HepG2 (cell line): ENCODE results near the gene NEK6. TPM values are rescaled to one million over a fixed set of nuclear protein-coding genes. Genes with fewer than 3 reads are reported as not detected.

Source experiments
- HES4 ChIP-seq: sonication (generic); formaldehyde crosslinking; IDR thresholded peaks from 2 replicates; pipeline ENCODE4 v1.9.0; 2021; ENCODE audit warnings: mild to moderate bottlenecking, missing genetic modification reagents, borderline replicate concordance
- KMT2B ChIP-seq: IDR thresholded peaks from 2 replicates; pipeline ENCODE4 v1.6.1; 2016; ENCODE audit warnings: missing genetic modification reagents, missing compliant biosample characterization
- MAF1 ChIP-seq: sonication (generic); formaldehyde crosslinking; IDR thresholded peaks from 2 replicates; pipeline ENCODE4 v1.5.0; 2020; ENCODE audit warnings: missing genetic modification reagents, borderline replicate concordance
- MBNL3 ChIP-seq: fragments of 250-450 bp; sonication (Bioruptor Pico); conservative IDR thresholded peaks from 2 replicates; pipeline ENCODE4 v1.8.0; 2022; ENCODE audit warnings: mild to moderate bottlenecking, inconsistent platforms
- RXRA ChIP-seq: sonication (generic); formaldehyde crosslinking; IDR thresholded peaks from 2 replicates; pipeline ENCODE4 v1.5.1; 2020; ENCODE audit warnings: missing genetic modification reagents
- SATB2 ChIP-seq: sonication (generic); formaldehyde crosslinking; IDR thresholded peaks from 2 replicates; pipeline ENCODE4 v1.5.0; 2020; ENCODE audit warnings: missing genetic modification reagents
- SMAD3 ChIP-seq: sonication (generic); formaldehyde crosslinking; IDR thresholded peaks from 2 replicates; pipeline ENCODE4 v1.4.0; 2020; ENCODE audit warnings: missing genetic modification reagents
- SRF ChIP-seq: IDR thresholded peaks from 2 replicates; pipeline ENCODE4 v1.6.1; 2011; ENCODE audit warnings: mild to moderate bottlenecking, low read depth, low read length, moderate library complexity
- ZBTB3 ChIP-seq: sonication (generic); formaldehyde crosslinking; IDR thresholded peaks from 2 replicates; pipeline ENCODE4 v1.4.0; 2020; ENCODE audit warnings: low read depth, mild to moderate bottlenecking, moderate library complexity, missing genetic modification reagents, borderline replicate concordance
- ZFP36L1 ChIP-seq: sonication (generic); formaldehyde crosslinking; IDR thresholded peaks from 2 replicates; pipeline ENCODE4 v1.8.0; 2022; ENCODE audit warnings: mild to moderate bottlenecking, missing genetic modification reagents, moderate library complexity
- ZNF253 ChIP-seq: sonication (generic); formaldehyde crosslinking; IDR thresholded peaks from 2 replicates; pipeline ENCODE4 v1.8.0; 2022; ENCODE audit warnings: mild to moderate bottlenecking, missing genetic modification reagents, borderline replicate concordance
- ZNF367 ChIP-seq: sonication (generic); formaldehyde crosslinking; IDR thresholded peaks from 2 replicates; pipeline ENCODE4 v1.4.0; 2020; ENCODE audit warnings: missing genetic modification reagents, borderline replicate concordance
- ZNF557 ChIP-seq: sonication (generic); formaldehyde crosslinking; IDR thresholded peaks from 2 replicates; pipeline ENCODE4 v1.4.0; 2020; ENCODE audit warnings: missing genetic modification reagents
- ZNF879 ChIP-seq: sonication (generic); formaldehyde crosslinking; IDR thresholded peaks from 2 replicates; pipeline ENCODE4 v1.8.1; 2023; ENCODE audit warnings: missing genetic modification reagents
- polyA plus RNA-seq, 8 experiments: library from polyadenylated mRNA; depleted of rRNA in 3 of 8; stranded (reverse) in 7 of 8; unstranded in 1 of 8; fragments of >200 nt; fragmentation: Illumina TruSeq in 4 of 8; extraction: Trizol in 4 of 8; gene quantifications; 2 replicates each; pipeline versions ENCODE4 v1.2.1 to v1.2.3, GENCODE V29; 2011 to 2016; ENCODE audit warnings: low read depth in 4 of 8, missing spikeins in 1 of 8, mixed read lengths in 1 of 8; ENCODE audit not compliant: insufficient read depth in 1 of 8
- total RNA-seq, 5 experiments: library from RNA; depleted of rRNA; stranded (reverse); fragments of >200 nt; fragmentation: Illumina TruSeq; extraction: Trizol; gene quantifications; 2 replicates each; pipeline ENCODE4 v1.2.3, GENCODE V29; 2016; ENCODE audit warnings: low read depth in 1 of 5
- TF ChIP-seq, protein P1 (sequence below): sonication (generic); formaldehyde crosslinking; IDR thresholded peaks from 2 replicates; pipeline ENCODE4 v1.8.1; 2023; ENCODE audit warnings: missing genetic modification reagents, inconsistent platforms, borderline replicate concordance
- TF ChIP-seq, protein P2 (sequence below): sonication (generic); formaldehyde crosslinking; IDR thresholded peaks from 2 replicates; pipeline ENCODE4 v1.8.0; 2022; ENCODE audit warnings: low read depth, missing genetic modification reagents
- TF ChIP-seq, protein P3 (sequence below): sonication (generic); formaldehyde crosslinking; IDR thresholded peaks from 2 replicates; pipeline ENCODE4 v1.9.0; 2021; ENCODE audit warnings: missing genetic modification reagents, borderline replicate concordance
- TF ChIP-seq, protein P4 (sequence below): IDR thresholded peaks from 2 replicates; pipeline ENCODE4 v1.6.1; 2016; ENCODE audit warnings: missing compliant biosample characterization, missing genetic modification reagents, borderline replicate concordance
- TF ChIP-seq, protein P5 (sequence below): sonication (generic); formaldehyde crosslinking; IDR thresholded peaks from 2 replicates; pipeline ENCODE4 v1.4.0; 2020; ENCODE audit warnings: missing genetic modification reagents
- TF ChIP-seq, protein P6 (sequence below): sonication (generic); formaldehyde crosslinking; IDR thresholded peaks from 2 replicates; pipeline ENCODE4 v1.8.1; 2023; ENCODE audit warnings: mild to moderate bottlenecking, inconsistent platforms, moderate library complexity, missing genetic modification reagents, borderline replicate concordance

NEK6 gene
- total and polyA plus RNA-seq, 2 of the 13 experiments (the other 11 are each of a cell fraction or from before 2014, with no cell fraction given) = 30.4 to 119 TPM

DNA sequence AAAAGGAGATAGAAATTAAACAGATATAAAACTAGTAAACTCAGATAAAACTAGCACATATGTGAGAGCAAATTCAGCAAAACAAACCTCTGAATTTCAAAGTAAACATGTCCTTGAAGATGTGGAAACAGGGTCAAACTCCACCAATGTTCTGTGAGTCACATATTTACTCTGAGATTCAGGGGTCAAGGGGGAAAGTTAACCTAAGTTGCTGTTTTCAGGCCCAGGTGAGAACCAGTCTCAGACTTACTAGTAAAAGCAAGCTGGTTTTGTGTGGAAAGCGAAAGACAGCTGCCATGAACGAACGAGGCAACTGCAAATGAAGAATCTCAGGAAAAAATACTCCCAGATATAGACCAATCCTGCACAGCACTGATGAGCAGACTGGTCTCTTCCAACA, 128.5 kb downstream of the NEK6 start (continued):
- TF ChIP-seq, protein P1, sequence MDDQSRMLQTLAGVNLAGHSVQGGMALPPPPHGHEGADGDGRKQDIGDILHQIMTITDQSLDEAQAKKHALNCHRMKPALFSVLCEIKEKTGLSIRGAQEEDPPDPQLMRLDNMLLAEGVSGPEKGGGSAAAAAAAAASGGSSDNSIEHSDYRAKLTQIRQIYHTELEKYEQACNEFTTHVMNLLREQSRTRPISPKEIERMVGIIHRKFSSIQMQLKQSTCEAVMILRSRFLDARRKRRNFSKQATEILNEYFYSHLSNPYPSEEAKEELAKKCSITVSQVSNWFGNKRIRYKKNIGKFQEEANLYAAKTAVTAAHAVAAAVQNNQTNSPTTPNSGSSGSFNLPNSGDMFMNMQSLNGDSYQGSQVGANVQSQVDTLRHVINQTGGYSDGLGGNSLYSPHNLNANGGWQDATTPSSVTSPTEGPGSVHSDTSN (CRISPR knock-in tag) = no peak
- no peak for TF ChIP-seq MBNL3 (CRISPR knock-in tag)
- TF ChIP-seq, protein P2, sequence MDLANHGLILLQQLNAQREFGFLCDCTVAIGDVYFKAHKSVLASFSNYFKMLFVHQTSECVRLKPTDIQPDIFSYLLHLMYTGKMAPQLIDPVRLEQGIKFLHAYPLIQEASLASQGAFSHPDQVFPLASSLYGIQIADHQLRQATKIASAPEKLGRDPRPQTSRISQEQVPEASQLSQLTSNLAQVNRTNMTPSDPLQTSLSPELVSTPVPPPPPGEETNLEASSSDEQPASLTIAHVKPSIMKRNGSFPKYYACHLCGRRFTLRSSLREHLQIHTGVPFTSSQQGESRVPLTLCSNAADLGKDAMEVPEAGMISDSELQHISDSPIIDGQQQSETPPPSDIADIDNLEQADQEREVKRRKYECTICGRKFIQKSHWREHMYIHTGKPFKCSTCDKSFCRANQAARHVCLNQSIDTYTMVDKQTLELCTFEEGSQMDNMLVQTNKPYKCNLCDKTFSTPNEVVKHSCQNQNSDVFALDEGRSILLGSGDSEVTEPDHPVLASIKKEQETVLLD = no peak
- TF ChIP-seq SMAD3 (CRISPR knock-in tag) = peak; percentile 89
- TF ChIP-seq ZNF253 = no peak
- TF ChIP-seq ZNF557 = peak; percentile 89; the same call in 1 of the 2 replicates
- no peak for TF ChIP-seq ZNF879 (CRISPR knock-in tag)
- peak; percentile 80; the same call in 1 of the 2 replicates for TF ChIP-seq RXRA (CRISPR knock-in tag)
- TF ChIP-seq KMT2B (CRISPR knock-in tag) = peak; percentile 34; the same call in 1 of the 2 replicates
- no peak for TF ChIP-seq HES4 (CRISPR knock-in tag)
- TF ChIP-seq, protein P3, sequence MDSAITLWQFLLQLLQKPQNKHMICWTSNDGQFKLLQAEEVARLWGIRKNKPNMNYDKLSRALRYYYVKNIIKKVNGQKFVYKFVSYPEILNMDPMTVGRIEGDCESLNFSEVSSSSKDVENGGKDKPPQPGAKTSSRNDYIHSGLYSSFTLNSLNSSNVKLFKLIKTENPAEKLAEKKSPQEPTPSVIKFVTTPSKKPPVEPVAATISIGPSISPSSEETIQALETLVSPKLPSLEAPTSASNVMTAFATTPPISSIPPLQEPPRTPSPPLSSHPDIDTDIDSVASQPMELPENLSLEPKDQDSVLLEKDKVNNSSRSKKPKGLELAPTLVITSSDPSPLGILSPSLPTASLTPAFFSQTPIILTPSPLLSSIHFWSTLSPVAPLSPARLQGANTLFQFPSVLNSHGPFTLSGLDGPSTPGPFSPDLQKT = no peak
- no peak for TF ChIP-seq SRF
- TF ChIP-seq ZNF367 (CRISPR knock-in tag) = no peak
- TF ChIP-seq, protein P4, sequence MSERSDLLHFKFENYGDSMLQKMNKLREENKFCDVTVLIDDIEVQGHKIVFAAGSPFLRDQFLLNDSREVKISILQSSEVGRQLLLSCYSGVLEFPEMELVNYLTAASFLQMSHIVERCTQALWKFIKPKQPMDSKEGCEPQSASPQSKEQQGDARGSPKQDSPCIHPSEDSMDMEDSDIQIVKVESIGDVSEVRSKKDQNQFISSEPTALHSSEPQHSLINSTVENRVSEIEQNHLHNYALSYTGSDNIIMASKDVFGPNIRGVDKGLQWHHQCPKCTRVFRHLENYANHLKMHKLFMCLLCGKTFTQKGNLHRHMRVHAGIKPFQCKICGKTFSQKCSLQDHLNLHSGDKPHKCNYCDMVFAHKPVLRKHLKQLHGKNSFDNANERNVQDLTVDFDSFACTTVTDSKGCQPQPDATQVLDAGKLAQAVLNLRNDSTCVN (CRISPR knock-in tag) = 0 out of 2 replicates have a peak, but pooled peaks have one; percentile 29
- TF ChIP-seq SATB2 (CRISPR knock-in tag) = 0 out of 2 replicates have a peak, but pooled peaks have one; percentile 22
- TF ChIP-seq ZBTB3 (CRISPR knock-in tag) = 0 out of 2 replicates have a peak, but pooled peaks have one; percentile 55
- TF ChIP-seq, protein P5, sequence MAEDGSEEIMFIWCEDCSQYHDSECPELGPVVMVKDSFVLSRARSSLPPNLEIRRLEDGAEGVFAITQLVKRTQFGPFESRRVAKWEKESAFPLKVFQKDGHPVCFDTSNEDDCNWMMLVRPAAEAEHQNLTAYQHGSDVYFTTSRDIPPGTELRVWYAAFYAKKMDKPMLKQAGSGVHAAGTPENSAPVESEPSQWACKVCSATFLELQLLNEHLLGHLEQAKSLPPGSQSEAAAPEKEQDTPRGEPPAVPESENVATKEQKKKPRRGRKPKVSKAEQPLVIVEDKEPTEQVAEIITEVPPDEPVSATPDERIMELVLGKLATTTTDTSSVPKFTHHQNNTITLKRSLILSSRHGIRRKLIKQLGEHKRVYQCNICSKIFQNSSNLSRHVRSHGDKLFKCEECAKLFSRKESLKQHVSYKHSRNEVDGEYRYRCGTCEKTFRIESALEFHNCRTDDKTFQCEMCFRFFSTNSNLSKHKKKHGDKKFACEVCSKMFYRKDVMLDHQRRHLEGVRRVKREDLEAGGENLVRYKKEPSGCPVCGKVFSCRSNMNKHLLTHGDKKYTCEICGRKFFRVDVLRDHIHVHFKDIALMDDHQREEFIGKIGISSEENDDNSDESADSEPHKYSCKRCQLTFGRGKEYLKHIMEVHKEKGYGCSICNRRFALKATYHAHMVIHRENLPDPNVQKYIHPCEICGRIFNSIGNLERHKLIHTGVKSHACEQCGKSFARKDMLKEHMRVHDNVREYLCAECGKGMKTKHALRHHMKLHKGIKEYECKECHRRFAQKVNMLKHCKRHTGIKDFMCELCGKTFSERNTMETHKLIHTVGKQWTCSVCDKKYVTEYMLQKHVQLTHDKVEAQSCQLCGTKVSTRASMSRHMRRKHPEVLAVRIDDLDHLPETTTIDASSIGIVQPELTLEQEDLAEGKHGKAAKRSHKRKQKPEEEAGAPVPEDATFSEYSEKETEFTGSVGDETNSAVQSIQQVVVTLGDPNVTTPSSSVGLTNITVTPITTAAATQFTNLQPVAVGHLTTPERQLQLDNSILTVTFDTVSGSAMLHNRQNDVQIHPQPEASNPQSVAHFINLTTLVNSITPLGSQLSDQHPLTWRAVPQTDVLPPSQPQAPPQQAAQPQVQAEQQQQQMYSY (CRISPR knock-in tag) = no peak
- TF ChIP-seq, protein P6, sequence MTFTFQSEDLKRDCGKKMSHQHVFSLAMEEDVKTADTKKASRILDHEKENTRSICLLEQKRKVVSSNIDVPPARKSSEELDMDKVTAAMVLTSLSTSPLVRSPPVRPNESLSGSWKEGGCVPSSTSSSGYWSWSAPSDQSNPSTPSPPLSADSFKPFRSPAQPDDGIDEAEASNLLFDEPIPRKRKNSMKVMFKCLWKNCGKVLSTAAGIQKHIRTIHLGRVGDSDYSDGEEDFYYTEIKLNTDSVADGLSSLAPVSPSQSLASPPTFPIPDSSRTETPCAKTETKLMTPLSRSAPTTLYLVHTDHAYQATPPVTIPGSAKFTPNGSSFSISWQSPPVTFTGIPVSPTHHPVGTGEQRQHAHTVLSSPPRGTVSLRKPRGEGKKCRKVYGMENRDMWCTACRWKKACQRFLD (CRISPR knock-in tag) = no peak
- TF ChIP-seq MAF1 = peak; percentile 46; the same call in 1 of the 2 replicates
- TF ChIP-seq ZFP36L1 = 0 out of 2 replicates have a peak, but pooled peaks have one; percentile 49
